Measurements from ENCODE around the gene IGSF11.

- no peak for TF ChIP-seq CTCF (IDR thresholded peaks at IDR 0.05 in 8 of 11, conservative IDR thresholded peaks at IDR 0.05 in 3 of 11)
- no peak for TF ChIP-seq POLR2A (IDR thresholded peaks at IDR 0.05)
Measured at GRCh38 chr3:118970819-118971218, 63.8 kb downstream of the IGSF11 start.
